ENCODE results near the gene ZNF418. TPM values are rescaled to one million over a fixed set of nuclear protein-coding genes. Genes with fewer than 3 reads are reported as not detected.
"Not testable (repeated sequence)": the region's sequence is repeated elsewhere in the genome, so short reads cannot be mapped to it uniquely, and the experiment has no call there.

Gene ZNF418
- polyA plus RNA-seq, 1 of the 3 experiments (the other 2 are of a cell fraction) = 0.07 TPM

GRCh38 chr19:57886046-57886445, 49.2 kb downstream of the ZNF418 start:
- no peaks in the 10 kb centered on the region for H3K9me2 ChIP-seq
- no peak for DNase-seq
- no peaks in the 10 kb centered on the region for H3K27me3 ChIP-seq (ENCODE audit: insufficient read depth)
- H3K9ac ChIP-seq = no peak overlapping the region
- H2AFZ ChIP-seq (ENCODE audit: low read depth) = no peak overlapping the region
- H3K27ac ChIP-seq (ENCODE audit: low read depth in 2 of 2, low read length in 1 of 2) = no peak overlapping the region
- H3K4me3 ChIP-seq (ENCODE audit: low read depth in 2 of 2, low read length in 1 of 2) = no peak overlapping the region
- no peaks in the 10 kb centered on the region for H3K79me2 ChIP-seq (ENCODE audit: insufficient read depth)
- no peaks in the 10 kb centered on the region for H3F3A ChIP-seq (replicated peaks; ENCODE audit: insufficient read depth)
- WGBS (ENCODE audit: low lambda C conversion rate) = 88% methylated on average over 3 of the region's 3 CpGs
- H4K20me1 ChIP-seq (ENCODE audit: insufficient read depth) = no peaks in the 10 kb centered on the region
- no peak overlapping the region for H3K4me2 ChIP-seq
- peaks cover 0 to 4% of the 10 kb centered on the region in 2 experiments for H3K36me3 ChIP-seq (replicated peaks in 1 of 2; ENCODE audit: control insufficient read depth in 1 of 2, insufficient read depth in 2 of 2, low read length in 1 of 2)
- TF ChIP-seq EP300 (IDR thresholded peaks at IDR 0.05; ENCODE audit: borderline replicate concordance in 1 of 2, low read depth in 1 of 2, low read length in 1 of 2) = no peak
- no peak for TF ChIP-seq SIN3A (IDR thresholded peaks at IDR 0.05; ENCODE audit: borderline replicate concordance, low read depth, low read length)
- TF ChIP-seq NFIC (IDR thresholded peaks at IDR 0.05; ENCODE audit: borderline replicate concordance) = no peak
- TF ChIP-seq SMC3 (IDR thresholded peaks at IDR 0.05; ENCODE audit: low read depth, low read length) = no peak
- CTCF ChIA-PET = interaction anchor here (0.6 kb wide), 1 partner anchor 16 kb away, joined by 3 read pairs; no protein-coding TSS in a partner anchor
- H3K9me3 ChIP-seq = no peaks in the 10 kb centered on the region; the same call in 1 of the 2 replicates
- POLR2A ChIA-PET = no interaction called here
- no peaks in the 10 kb centered on the region for H3K4me1 ChIP-seq (ENCODE audit: control insufficient read depth in 1 of 2, insufficient read depth in 2 of 2, low read depth in 1 of 2, low read length in 1 of 2)

DNA sequence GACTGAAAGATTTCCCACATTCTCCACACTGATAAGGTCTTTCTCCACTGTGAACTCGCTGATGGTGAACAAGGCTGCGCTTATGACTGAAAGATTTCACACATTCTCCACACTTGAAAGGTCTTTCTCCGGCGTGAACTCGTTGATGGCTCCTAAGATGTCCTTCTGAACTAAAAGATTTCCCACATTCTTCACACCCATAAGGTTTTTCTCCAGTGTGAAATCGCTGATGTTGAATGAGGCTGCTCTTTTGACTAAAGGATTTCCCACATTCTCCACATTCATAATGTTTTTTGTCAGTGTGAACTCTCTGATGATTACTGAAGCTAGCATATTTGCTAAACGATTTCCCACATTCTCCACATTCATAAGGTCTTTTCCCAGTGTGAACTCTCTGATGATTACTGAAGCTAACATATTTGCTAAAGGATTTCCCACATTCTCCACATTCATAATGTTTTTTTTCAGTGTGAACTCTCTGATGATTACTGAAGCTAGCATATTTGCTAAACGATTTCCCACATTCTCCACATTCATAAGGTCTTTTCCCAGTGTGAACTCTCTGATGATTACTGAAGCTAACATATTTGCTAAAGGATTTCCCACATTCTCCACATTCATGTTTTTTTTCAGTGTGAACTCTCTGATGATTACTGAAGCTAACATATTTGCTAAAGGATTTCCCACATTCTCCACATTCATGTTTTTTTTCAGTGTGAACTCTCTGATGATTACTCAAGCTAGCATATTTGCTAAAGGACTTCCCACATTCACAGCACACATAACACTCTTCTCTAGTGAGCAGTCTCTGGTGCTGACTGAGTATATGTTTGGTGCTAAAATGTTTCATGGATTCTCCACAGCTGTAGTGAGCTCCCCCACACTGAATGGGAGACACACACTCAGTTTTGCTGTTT, 61.1 kb downstream of the ZNF418 start:
- H3K9ac ChIP-seq; H2AFZ ChIP-seq (ENCODE audit: low read depth); H3K4me3 ChIP-seq (ENCODE audit: low read depth in 2 of 2, low read length in 1 of 2); DNase-seq; H3K79me2 ChIP-seq (ENCODE audit: insufficient read depth); H4K20me1 ChIP-seq (ENCODE audit: insufficient read depth); H3F3A ChIP-seq (replicated peaks; ENCODE audit: insufficient read depth); H3K27ac ChIP-seq (ENCODE audit: low read depth in 2 of 2, low read length in 1 of 2); CTCF ChIA-PET; H3K27me3 ChIP-seq (ENCODE audit: insufficient read depth); H3K9me2 ChIP-seq; H3K4me1 ChIP-seq (ENCODE audit: control insufficient read depth in 1 of 2, insufficient read depth in 2 of 2, low read depth in 1 of 2, low read length in 1 of 2); H3K4me2 ChIP-seq; POLR2A ChIA-PET: not testable (repeated sequence)
- Histone ChIP-seq H3K9me3 (0 out of 2 replicates have a peak, but pooled peaks cover 15% of the 10 kb centered on the region), H3K36me3 (replicated peaks in 1 of 2; ENCODE audit: control insufficient read depth in 1 of 2, insufficient read depth in 2 of 2, low read length in 1 of 2) (peaks cover 0 to 14% of the 10 kb centered on the region in 2 experiments)
- 85% methylated on average over 8 of the region's 8 CpGs for WGBS (ENCODE audit: low lambda C conversion rate)

- no peak for DNase-seq
- Histone ChIP-seq H3F3A (replicated peaks; ENCODE audit: insufficient read depth) (peaks cover 10% of the 10 kb centered on the region), H3K4me1 (ENCODE audit: control insufficient read depth in 1 of 2, insufficient read depth in 2 of 2, low read depth in 1 of 2, low read length in 1 of 2) (no peaks in the 10 kb centered on the region), H2AFZ (ENCODE audit: low read depth) (no peak overlapping the region), H3K9me2 (no peaks in the 10 kb centered on the region), H3K9me3 (0 out of 2 replicates have a peak, but pooled peaks cover 15% of the 10 kb centered on the region), H3K36me3 (replicated peaks in 1 of 2; ENCODE audit: control insufficient read depth in 1 of 2, insufficient read depth in 2 of 2, low read length in 1 of 2) (peaks cover 5 to 19% of the 10 kb centered on the region in 2 experiments), H3K27ac (ENCODE audit: low read depth in 2 of 2, low read length in 1 of 2) (no peak overlapping the region), H4K20me1 (ENCODE audit: insufficient read depth) (no peaks in the 10 kb centered on the region), H3K79me2 (ENCODE audit: insufficient read depth) (no peaks in the 10 kb centered on the region), H3K4me3 (ENCODE audit: low read depth in 2 of 2, low read length in 1 of 2) (no peak overlapping the region), H3K27me3 (ENCODE audit: insufficient read depth) (no peaks in the 10 kb centered on the region), H3K9ac (no peak overlapping the region), H3K4me2 (no peak overlapping the region)
- CTCF ChIA-PET = no interaction called here
- TF ChIP-seq MXI1 (IDR thresholded peaks at IDR 0.05; ENCODE audit: low read depth, low read length) = no peak
- TF ChIP-seq TEAD4 (IDR thresholded peaks at IDR 0.05; ENCODE audit: borderline replicate concordance, insufficient read depth) = no peak
- TF ChIP-seq ZBTB33 (IDR thresholded peaks at IDR 0.05; ENCODE audit: borderline replicate concordance, low read depth) = no peak
- TF ChIP-seq RXRA (IDR thresholded peaks at IDR 0.05; ENCODE audit: borderline replicate concordance, low read depth) = no peak
- POLR2A ChIA-PET = no interaction called here
Measured at GRCh38 chr19:57872450-57872849, 62.8 kb downstream of the ZNF418 start.

Other genes starting within 250 kb of the ZNF418 start
- gene ZNF154, start 226.2 kb downstream of the ZNF418 start, polyA plus RNA-seq (2012; rRNA removed) = not detected in 2 replicates
- not detected in 2 replicates for gene ZNF671, start 207.8 kb downstream of the ZNF418 start, polyA plus RNA-seq (2012; rRNA removed)
- gene ZNF776, start 188.6 kb downstream of the ZNF418 start, polyA plus RNA-seq (2012; rRNA removed) = 7.5 and 10.0 TPM in 2 replicates
- gene ZNF586, start 165.7 kb downstream of the ZNF418 start, polyA plus RNA-seq (2012; rRNA removed) = 3.5 and 3.7 TPM in 2 replicates
- 3.2 and 4.4 TPM in 2 replicates for gene ZNF552, start 120.5 kb downstream of the ZNF418 start, polyA plus RNA-seq (2012; rRNA removed)
- gene ZNF587B, start 105.1 kb downstream of the ZNF418 start, polyA plus RNA-seq (2012; rRNA removed) = 2.4 and 4.5 TPM in 2 replicates
- 7.4 and 12.1 TPM in 2 replicates for gene ZNF587, start 85.5 kb downstream of the ZNF418 start, polyA plus RNA-seq (2012; rRNA removed)
- 2.9 and 4.3 TPM in 2 replicates for gene ZNF814, start 46.4 kb downstream of the ZNF418 start, polyA plus RNA-seq (2012; rRNA removed)
- 1.7 and 3.0 TPM in 2 replicates for gene ZNF417, start 18.8 kb downstream of the ZNF418 start, polyA plus RNA-seq (2012; rRNA removed)
- gene ZNF256, start 12.3 kb upstream of the ZNF418 start, polyA plus RNA-seq (2012; rRNA removed) = 3.7 and 4.3 TPM in 2 replicates
- not detected in 2 replicates for gene C19orf18, start 39.1 kb upstream of the ZNF418 start, polyA plus RNA-seq (2012; rRNA removed)
- gene ZNF606, start 67.4 kb upstream of the ZNF418 start, polyA plus RNA-seq (2012; rRNA removed) = 2.9 TPM in 2 replicates
- not detected in 2 replicates for gene ZSCAN1, start 98.6 kb upstream of the ZNF418 start, polyA plus RNA-seq (2012; rRNA removed)
- gene ZNF135, start 123.9 kb upstream of the ZNF418 start, polyA plus RNA-seq (2012; rRNA removed) = 0.41 and 0.54 TPM in 2 replicates
- 26.7 and 28.6 TPM in 2 replicates for gene ZSCAN18, start 162.8 kb upstream of the ZNF418 start, polyA plus RNA-seq (2012; rRNA removed)
- 3.6 and 5.0 TPM in 2 replicates for gene ZNF329, start 215.4 kb upstream of the ZNF418 start, polyA plus RNA-seq (2012; rRNA removed)
- gene ZNF274, start 247.7 kb upstream of the ZNF418 start, polyA plus RNA-seq (2012; rRNA removed) = 3.1 and 4.0 TPM in 2 replicates